ENCODE results near the gene PTPRM.

PTPRM gene

GRCh38 chr18:7566567-7567473, at the start of gene PTPRM:
Gene PTPRM, plus strand, starts transcription at chr18:7567316. Its CDS starts 503 bp downstream, at chr18:7567819.
- peak; percentile 89 for DNase-seq (ENCODE audit: low read depth)

GRCh38 chr18:7517852-7518251, 49.3 kb upstream of the PTPRM start:
- DNase-seq (ENCODE audit: low read depth) = no peak

- no peak for DNase-seq (ENCODE audit: low read depth)
Observed at GRCh38 chr18:7520200-7520785, 46.8 kb upstream of the PTPRM start.

GRCh38 chr18:7521226-7521856, 45.8 kb upstream of the PTPRM start:
- DNase-seq (ENCODE audit: low read depth) = no peak

- DNase-seq (ENCODE audit: low read depth) = no peak
Observed at GRCh38 chr18:7523772-7524171, 43.3 kb upstream of the PTPRM start.

- peak; percentile 9 for DNase-seq (ENCODE audit: low read depth)
Observed at GRCh38 chr18:7524786-7525185, 42.3 kb upstream of the PTPRM start.

- DNase-seq (ENCODE audit: low read depth) = no peak
Observed at GRCh38 chr18:7532942-7533341, 34.2 kb upstream of the PTPRM start.

- DNase-seq (ENCODE audit: low read depth) = peak; percentile 25
Observed at GRCh38 chr18:7535436-7536205, 31.5 kb upstream of the PTPRM start.

GRCh38 chr18:7537145-7537544, 30.0 kb upstream of the PTPRM start:
- no peak for DNase-seq (ENCODE audit: low read depth)

GRCh38 chr18:7541835-7542234, 25.3 kb upstream of the PTPRM start:
- no peak for DNase-seq (ENCODE audit: low read depth)

GRCh38 chr18:7544686-7545085, 22.4 kb upstream of the PTPRM start:
- DNase-seq (ENCODE audit: low read depth) = no peak

GRCh38 chr18:7545734-7546133, 21.4 kb upstream of the PTPRM start:
- DNase-seq (ENCODE audit: low read depth) = no peak

GRCh38 chr18:7548221-7548620, 18.9 kb upstream of the PTPRM start:
- DNase-seq (ENCODE audit: low read depth) = no peak

GRCh38 chr18:7548721-7549120, 18.4 kb upstream of the PTPRM start:
- peak; percentile 9 for DNase-seq (ENCODE audit: low read depth)

GRCh38 chr18:7557973-7558372, 9.1 kb upstream of the PTPRM start:
- DNase-seq (ENCODE audit: low read depth) = no peak

GRCh38 chr18:7558769-7559168, 8.3 kb upstream of the PTPRM start:
- DNase-seq (ENCODE audit: low read depth) = no peak

- DNase-seq (ENCODE audit: low read depth) = no peak
Observed at GRCh38 chr18:7559709-7560319, 7.3 kb upstream of the PTPRM start.

- no peak for DNase-seq (ENCODE audit: low read depth)
Observed at GRCh38 chr18:7561909-7562460, 5.1 kb upstream of the PTPRM start.

- no peak for DNase-seq (ENCODE audit: low read depth)
Observed at GRCh38 chr18:7562491-7562890, 4.6 kb upstream of the PTPRM start.

GRCh38 chr18:7565677-7566076, 1.4 kb upstream of the PTPRM start:
- no peak for DNase-seq (ENCODE audit: low read depth)

- no peak for DNase-seq (ENCODE audit: low read depth)
Observed at GRCh38 chr18:7566244-7566566, 911 bp upstream of the PTPRM start.
